ENCODE measurements around the gene ZNF622.

The ZNF622 gene

GRCh38 chr5:16428359-16428758, 37.2 kb downstream of the ZNF622 start:
- DNase-seq, result no peak

- DNase-seq, result no peak
Measured at GRCh38 chr5:16427587-16427986, 38.0 kb downstream of the ZNF622 start.

- DNase-seq, result no peak
Measured at GRCh38 chr5:16418471-16418922, 47.1 kb downstream of the ZNF622 start.

GRCh38 chr5:16417398-16418074, 48.1 kb downstream of the ZNF622 start:
- DNase-seq, result no peak

GRCh38 chr5:16414861-16415260, 50.7 kb downstream of the ZNF622 start:
- DNase-seq, result no peak

GRCh38 chr5:16413166-16413860, 52.3 kb downstream of the ZNF622 start:
- DNase-seq, result no peak

GRCh38 chr5:16412556-16412955, 53.0 kb downstream of the ZNF622 start:
- no peak for DNase-seq

GRCh38 chr5:16411741-16412455, 53.7 kb downstream of the ZNF622 start:
- peak; percentile 69 for DNase-seq

- peak; percentile 27 for DNase-seq
Measured at GRCh38 chr5:16411235-16411634, 54.4 kb downstream of the ZNF622 start.

- DNase-seq, result no peak
Measured at GRCh38 chr5:16410338-16410737, 55.3 kb downstream of the ZNF622 start.

GRCh38 chr5:16406630-16407029, 59.0 kb downstream of the ZNF622 start:
- DNase-seq, result no peak

- DNase-seq, result no peak
Measured at GRCh38 chr5:16406023-16406422, 59.6 kb downstream of the ZNF622 start.
